Measurements from ENCODE around the gene INPP5A.
A peak's percentile ranks its signal among the peaks of the same experiment; 100 is the strongest.

The INPP5A gene

DNA sequence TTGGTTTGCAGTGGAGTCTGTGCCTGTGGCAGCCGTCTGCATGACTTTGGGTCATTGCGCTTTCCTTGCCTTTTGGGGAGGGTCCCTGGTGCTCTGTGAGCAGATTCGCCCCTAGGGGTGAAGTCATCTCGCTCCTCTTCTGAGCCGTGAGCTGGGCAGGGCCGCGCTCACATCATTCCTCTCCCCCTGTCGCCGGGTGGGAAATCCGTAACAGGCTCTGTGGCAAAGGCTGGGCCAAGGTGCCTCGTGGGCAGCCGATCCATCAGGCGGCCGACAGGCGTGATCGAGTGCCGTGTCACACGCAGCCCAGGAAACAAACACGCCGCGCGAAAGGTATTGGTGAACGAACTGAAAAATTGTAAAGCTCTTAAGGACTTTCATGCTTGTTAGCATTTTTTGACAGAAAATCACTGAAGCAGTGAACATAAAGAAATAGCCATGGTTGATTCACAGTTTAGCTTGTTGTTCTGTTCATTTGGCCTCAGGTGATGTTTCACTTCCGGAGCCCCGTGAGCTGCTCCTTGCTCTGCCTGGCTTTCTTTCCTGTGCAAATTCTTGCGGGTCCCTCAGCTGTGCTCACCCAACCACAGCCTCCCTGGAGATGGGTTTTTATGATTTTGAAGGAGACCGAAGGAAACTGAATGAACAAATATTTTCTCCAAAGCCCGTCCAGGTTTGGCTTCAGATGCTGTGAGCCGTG, 126.2 kb downstream of the INPP5A start:
- TF ChIP-seq SUZ12 (IDR thresholded peaks at IDR 0.05; ENCODE audit: extremely low read depth, insufficient read depth, insufficient read length) (no peak), YY1 (IDR thresholded peaks at IDR 0.05; ENCODE audit: insufficient read depth, insufficient read length) (no peak), ZNF274 (IDR thresholded peaks at IDR 0.05; ENCODE audit: low read depth, low read length) (no peak)
- no peak overlapping the region for H3K4me3 ChIP-seq (ENCODE audit: insufficient read length, low read depth)

DNA sequence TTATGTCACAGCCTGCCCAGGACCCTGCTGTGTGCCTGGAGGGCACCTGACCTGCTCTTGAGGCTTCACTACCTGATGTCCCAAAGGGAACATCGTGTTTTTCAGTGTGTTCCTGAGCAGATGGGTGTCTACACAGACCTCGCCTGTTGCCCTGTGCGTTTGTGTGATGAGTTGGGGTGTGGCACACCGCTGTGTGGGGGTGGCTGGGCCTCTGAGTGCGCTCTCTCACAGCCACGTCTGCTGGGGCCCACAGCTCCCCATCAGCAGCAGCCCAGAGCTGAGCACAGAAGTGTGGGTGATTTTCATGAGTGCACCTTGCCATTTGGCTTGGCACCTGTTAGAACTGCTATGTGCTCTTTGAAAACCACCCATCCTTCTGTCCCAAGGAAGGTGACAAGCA, 126.8 kb downstream of the INPP5A start:
- Histone ChIP-seq H3K4me3 (ENCODE audit: insufficient read length, low read depth) (no peak overlapping the region), H3K27me3 (ENCODE audit: insufficient read depth, insufficient read length) (no peaks in the 10 kb centered on the region), H3K36me3 (ENCODE audit: insufficient read depth, insufficient read length, low read length) (peaks cover 9% of the 10 kb centered on the region), H3K4me1 (ENCODE audit: insufficient read depth, insufficient read length) (peaks cover 1% of the 10 kb centered on the region), H3K9me3 (ENCODE audit: insufficient read depth, low read length) (0 out of 2 replicates have a peak, but pooled peaks cover 4% of the 10 kb centered on the region), H3K9ac (ENCODE audit: insufficient read length, low read depth) (no peak overlapping the region)
- TF ChIP-seq SUZ12 (IDR thresholded peaks at IDR 0.05; ENCODE audit: extremely low read depth, insufficient read depth, insufficient read length), result no peak
- TF ChIP-seq ZNF274 (IDR thresholded peaks at IDR 0.05; ENCODE audit: low read depth, low read length), result no peak
- no peak for TF ChIP-seq YY1 (IDR thresholded peaks at IDR 0.05; ENCODE audit: insufficient read depth, insufficient read length)
- DNase-seq (ENCODE audit: low read depth, low spot score), result no peak

More for the DNA sequence above, 126.2 kb downstream of the INPP5A start:
- Histone ChIP-seq H3K9ac (ENCODE audit: insufficient read length, low read depth) (no peak overlapping the region), H3K27me3 (ENCODE audit: insufficient read depth, insufficient read length) (no peaks in the 10 kb centered on the region), H3K36me3 (ENCODE audit: insufficient read depth, insufficient read length, low read length) (peaks cover 15% of the 10 kb centered on the region), H3K4me1 (ENCODE audit: insufficient read depth, insufficient read length) (no peaks in the 10 kb centered on the region), H3K9me3 (ENCODE audit: insufficient read depth, low read length) (0 out of 2 replicates have a peak, but pooled peaks cover 4% of the 10 kb centered on the region)
- DNase-seq (ENCODE audit: low read depth, low spot score), result no peak

DNA sequence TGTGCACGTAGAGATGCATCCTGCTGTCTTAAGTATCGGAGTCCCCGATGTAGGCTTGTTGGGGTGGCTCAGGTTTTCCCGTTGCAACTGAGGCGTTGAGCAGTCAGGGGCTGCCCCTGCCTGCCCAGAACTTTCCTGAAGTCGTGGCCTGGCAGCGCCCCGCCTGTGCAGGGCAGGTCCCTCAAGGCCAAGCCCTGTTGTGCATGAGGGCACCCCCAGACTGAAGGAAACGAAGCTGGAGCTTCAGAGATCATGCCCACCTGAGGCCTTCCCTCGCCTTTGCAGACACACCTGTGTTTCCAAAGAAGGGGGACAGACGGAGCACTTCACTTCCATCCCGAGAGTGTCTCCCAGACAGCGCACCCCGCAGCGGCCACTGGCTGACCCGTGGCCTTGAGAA, 127.3 kb downstream of the INPP5A start:
- Histone ChIP-seq H3K27me3 (ENCODE audit: insufficient read depth, insufficient read length) (no peaks in the 10 kb centered on the region), H3K4me3 (ENCODE audit: insufficient read length, low read depth) (no peak overlapping the region), H3K4me1 (ENCODE audit: insufficient read depth, insufficient read length) (peaks cover 2% of the 10 kb centered on the region), H3K36me3 (ENCODE audit: insufficient read depth, insufficient read length, low read length) (peaks cover 4% of the 10 kb centered on the region), H3K9ac (ENCODE audit: insufficient read length, low read depth) (no peak overlapping the region), H3K9me3 (ENCODE audit: insufficient read depth, low read length) (0 out of 2 replicates have a peak, but pooled peaks cover 4% of the 10 kb centered on the region)
- no peak for TF ChIP-seq ZNF274 (IDR thresholded peaks at IDR 0.05; ENCODE audit: low read depth, low read length)
- TF ChIP-seq SUZ12 (IDR thresholded peaks at IDR 0.05; ENCODE audit: extremely low read depth, insufficient read depth, insufficient read length), result no peak
- TF ChIP-seq YY1 (IDR thresholded peaks at IDR 0.05; ENCODE audit: insufficient read depth, insufficient read length), result no peak
- no peak for DNase-seq (ENCODE audit: low read depth, low spot score)

DNA sequence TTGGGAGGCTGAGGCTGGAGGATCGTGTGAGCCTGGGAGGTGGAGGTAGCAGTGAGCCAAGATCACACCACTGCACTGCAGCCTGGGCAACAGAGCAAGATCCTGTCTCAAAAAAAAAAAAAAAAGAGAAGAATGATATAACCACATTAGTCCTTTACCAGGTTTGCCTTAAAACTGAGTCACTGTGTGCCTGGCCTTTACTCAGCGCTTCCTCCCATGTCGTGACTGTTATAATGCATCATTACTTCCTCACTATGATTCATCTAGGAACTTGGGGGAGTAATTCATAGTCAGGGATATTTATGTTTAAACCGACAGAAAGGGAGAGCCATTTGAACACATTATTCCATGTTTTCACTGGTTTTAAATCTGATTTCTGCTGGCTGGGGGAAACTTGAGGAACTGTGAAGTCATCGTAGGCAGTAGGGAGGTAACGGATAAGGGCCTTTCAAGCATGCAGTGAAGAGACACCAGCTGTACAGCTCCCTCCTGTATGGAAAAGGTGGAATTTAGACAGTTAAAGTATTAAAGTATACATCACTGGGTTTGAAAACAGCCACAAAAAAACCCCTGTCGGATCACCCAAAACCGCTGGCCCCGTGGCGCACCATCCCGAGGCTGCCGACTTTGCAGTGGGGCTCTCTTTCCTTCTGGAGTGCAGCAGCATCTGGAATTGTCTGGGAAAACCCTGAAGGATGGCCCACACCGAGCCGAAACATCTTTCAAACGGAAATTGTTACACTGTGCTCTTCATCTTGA, 128.5 kb downstream of the INPP5A start:
- Histone ChIP-seq H3K9ac (ENCODE audit: insufficient read length, low read depth) (no peak overlapping the region), H3K4me1 (ENCODE audit: insufficient read depth, insufficient read length) (peaks cover 2% of the 10 kb centered on the region), H3K9me3 (ENCODE audit: insufficient read depth, low read length) (0 out of 2 replicates have a peak, but pooled peaks cover under 1% of the 10 kb centered on the region), H3K4me3 (ENCODE audit: insufficient read length, low read depth) (no peak overlapping the region), H3K36me3 (ENCODE audit: insufficient read depth, insufficient read length, low read length) (no peaks in the 10 kb centered on the region), H3K27me3 (ENCODE audit: insufficient read depth, insufficient read length) (no peaks in the 10 kb centered on the region)
- TF ChIP-seq ZNF274 (IDR thresholded peaks at IDR 0.05; ENCODE audit: low read depth, low read length) (no peak), YY1 (IDR thresholded peaks at IDR 0.05; ENCODE audit: insufficient read depth, insufficient read length) (no peak)
- DNase-seq (ENCODE audit: low read depth, low spot score), result no peak

DNA sequence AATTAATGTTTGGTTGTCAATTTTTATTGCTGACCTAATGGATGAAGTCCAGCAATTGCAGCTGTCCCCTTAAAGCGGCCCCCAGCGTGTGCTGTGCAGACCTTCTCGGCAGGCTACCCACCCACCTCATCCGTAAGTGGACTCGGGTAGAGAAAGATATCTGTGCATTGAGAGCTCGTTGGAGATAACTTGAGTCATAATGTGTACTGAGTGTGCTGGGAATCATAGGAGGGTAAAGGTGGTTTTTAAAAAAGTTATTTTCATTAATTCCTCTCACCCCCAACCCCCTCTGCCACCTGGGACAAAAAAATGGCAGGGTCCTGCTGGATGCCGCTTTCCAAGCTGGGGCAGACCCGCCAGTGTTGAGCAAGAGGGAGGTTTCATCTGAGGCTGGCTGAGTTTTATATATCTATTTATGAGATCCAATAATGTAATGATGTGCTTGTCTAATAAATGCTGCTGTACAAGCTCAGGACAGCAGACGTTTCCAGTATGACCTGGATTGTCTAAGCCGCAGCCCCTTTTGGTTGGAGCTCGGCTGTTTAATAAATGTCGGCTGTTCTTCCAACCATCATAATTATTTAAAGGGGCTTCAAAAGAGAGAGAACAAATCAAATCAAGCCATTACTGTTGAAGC, 129.2 kb downstream of the INPP5A start:
- peaks cover 2% of the 10 kb centered on the region for H3K4me1 ChIP-seq (ENCODE audit: insufficient read depth, insufficient read length)
- no peak for TF ChIP-seq ZNF274 (IDR thresholded peaks at IDR 0.05; ENCODE audit: low read depth, low read length)
- no peak for TF ChIP-seq YY1 (IDR thresholded peaks at IDR 0.05; ENCODE audit: insufficient read depth, insufficient read length)
- no peak for TF ChIP-seq SUZ12 (IDR thresholded peaks at IDR 0.05; ENCODE audit: extremely low read depth, insufficient read depth, insufficient read length)
- no peak overlapping the region for H3K4me3 ChIP-seq (ENCODE audit: insufficient read length, low read depth)
- H3K36me3 ChIP-seq (ENCODE audit: insufficient read depth, insufficient read length, low read length), result no peaks in the 10 kb centered on the region
- DNase-seq (ENCODE audit: low read depth, low spot score), result no peak
- H3K9me3 ChIP-seq (ENCODE audit: insufficient read depth, low read length), result no peaks in the 10 kb centered on the region
- H3K27me3 ChIP-seq (ENCODE audit: insufficient read depth, insufficient read length), result no peaks in the 10 kb centered on the region
- peak overlapping the region; percentile 21 for H3K9ac ChIP-seq (ENCODE audit: insufficient read length, low read depth)

DNA sequence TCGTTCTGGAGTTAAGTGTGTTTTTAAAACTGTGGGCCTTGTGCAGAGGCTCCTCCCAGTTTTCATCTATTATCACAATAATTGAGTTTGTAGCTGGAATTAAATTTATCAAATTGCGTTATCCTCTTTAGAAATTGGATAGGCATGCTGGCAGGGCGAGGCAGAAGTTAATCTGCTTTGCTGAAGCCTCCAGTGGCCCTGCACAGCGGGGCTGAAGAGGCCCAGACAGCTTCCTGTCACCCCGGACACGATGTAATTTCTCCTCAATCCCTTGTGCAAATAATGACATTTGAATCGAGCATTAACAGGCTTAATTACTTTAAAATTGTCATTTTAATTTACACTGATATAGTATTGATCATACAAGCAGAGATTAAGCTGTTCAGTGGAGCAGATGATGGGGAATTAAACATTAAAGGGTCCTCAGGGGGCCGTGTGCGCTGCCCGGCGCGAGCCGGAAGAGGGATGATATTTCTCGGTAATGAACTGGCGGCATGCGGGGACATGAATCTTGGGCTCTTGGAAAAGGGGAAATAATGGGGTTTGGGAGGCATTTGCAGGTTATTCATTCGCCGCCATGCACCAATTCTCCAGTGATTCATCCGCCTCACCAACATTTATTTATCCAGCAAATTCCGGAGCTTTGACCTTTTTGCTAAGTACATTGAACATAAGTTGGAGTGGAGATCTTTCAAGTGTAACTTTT, 129.9 kb downstream of the INPP5A start:
- TF ChIP-seq YY1 (IDR thresholded peaks at IDR 0.05; ENCODE audit: insufficient read depth, insufficient read length), result no peak
- Histone ChIP-seq H3K4me3 (ENCODE audit: insufficient read length, low read depth) (no peak overlapping the region), H3K27me3 (ENCODE audit: insufficient read depth, insufficient read length) (no peaks in the 10 kb centered on the region), H3K36me3 (ENCODE audit: insufficient read depth, insufficient read length, low read length) (no peaks in the 10 kb centered on the region), H3K9ac (ENCODE audit: insufficient read length, low read depth) (no peak overlapping the region), H3K9me3 (ENCODE audit: insufficient read depth, low read length) (no peaks in the 10 kb centered on the region), H3K4me1 (ENCODE audit: insufficient read depth, insufficient read length) (peaks cover 2% of the 10 kb centered on the region)
- no peak for DNase-seq (ENCODE audit: low read depth, low spot score)

DNA sequence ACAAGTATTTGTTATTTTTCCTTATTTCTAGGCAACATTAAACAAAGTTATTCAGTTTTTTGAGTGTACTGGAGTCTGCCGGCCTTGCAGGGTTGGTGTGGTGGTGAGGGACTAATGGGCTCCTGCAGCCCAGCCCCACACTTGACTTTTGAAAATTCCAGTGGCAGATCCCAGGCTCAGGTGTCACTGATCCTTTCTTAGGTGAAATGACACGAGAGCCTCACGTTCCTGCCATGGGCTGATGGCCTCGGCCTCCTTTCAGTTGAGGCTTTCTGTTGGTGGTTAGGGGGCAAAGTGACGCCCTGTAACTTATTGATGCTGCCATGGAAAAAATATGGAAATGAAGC, 130.4 kb downstream of the INPP5A start:
- H3K9ac ChIP-seq (ENCODE audit: insufficient read length, low read depth), result no peak overlapping the region
- H3K4me1 ChIP-seq (ENCODE audit: insufficient read depth, insufficient read length), result peaks cover 2% of the 10 kb centered on the region
- no peak for DNase-seq (ENCODE audit: low read depth, low spot score)

More for the DNA sequence above, 130.4 kb downstream of the INPP5A start:
- Histone ChIP-seq H3K9me3 (ENCODE audit: insufficient read depth, low read length) (no peaks in the 10 kb centered on the region), H3K36me3 (ENCODE audit: insufficient read depth, insufficient read length, low read length) (no peaks in the 10 kb centered on the region), H3K4me3 (ENCODE audit: insufficient read length, low read depth) (no peak overlapping the region), H3K27me3 (ENCODE audit: insufficient read depth, insufficient read length) (no peaks in the 10 kb centered on the region)
- TF ChIP-seq SUZ12 (IDR thresholded peaks at IDR 0.05; ENCODE audit: extremely low read depth, insufficient read depth, insufficient read length) (no peak), YY1 (IDR thresholded peaks at IDR 0.05; ENCODE audit: insufficient read depth, insufficient read length) (no peak), ZNF274 (IDR thresholded peaks at IDR 0.05; ENCODE audit: low read depth, low read length) (no peak)
